Measurements from ENCODE around the gene PSME4. TPM values are rescaled to one million over a fixed set of nuclear protein-coding genes. Genes with fewer than 3 reads are reported as not detected.
A peak's percentile ranks its signal among the peaks of the same experiment; 100 is the strongest.

PSME4 gene
- total RNA-seq, 3 donors from 2014 or later: 42.6 to 45.0 (median 43.7) TPM

DNA sequence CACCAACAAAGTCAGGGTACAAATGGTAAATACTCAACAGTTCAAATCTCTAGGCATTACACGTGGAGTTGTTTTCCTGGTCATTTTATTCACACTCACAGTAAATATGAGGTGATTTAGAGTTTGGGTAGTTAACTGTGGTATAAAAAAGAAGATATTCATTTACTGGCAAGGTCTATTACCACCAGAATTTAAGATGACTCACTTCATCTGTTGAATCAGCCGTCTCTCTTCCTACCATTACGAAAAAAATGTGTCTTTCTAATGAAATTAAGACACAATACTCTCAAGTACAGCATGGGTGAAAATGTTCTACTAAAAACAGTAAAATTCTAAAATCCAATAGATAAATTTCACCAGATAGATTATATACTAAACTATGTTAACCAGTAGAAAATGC is 90.0 kb downstream of the PSME4 start:
- ATAC-seq: no peak

GRCh38 chr2:53877556-53877955 is 93.2 kb downstream of the PSME4 start:
- Mint-ChIP-seq H3K4me1 (ENCODE audit: low read depth) (peaks cover 4% of the 10 kb centered on the region), H3K4me3 (no peak overlapping the region), H3K36me3 (ENCODE audit: insufficient read depth) (peaks cover 47% of the 10 kb centered on the region), H3K9me3 (no peaks in the 10 kb centered on the region), H3K27me3 (ENCODE audit: low read depth) (no peaks in the 10 kb centered on the region)
- no peak for ATAC-seq
- no peak for DNase-seq

More for the DNA sequence above, 90.0 kb downstream of the PSME4 start:
- no peak for DNase-seq
- Mint-ChIP-seq H3K4me3 (no peak overlapping the region), H3K36me3 (ENCODE audit: insufficient read depth) (peaks cover 57% of the 10 kb centered on the region), H3K9me3 (no peaks in the 10 kb centered on the region), H3K4me1 (ENCODE audit: low read depth) (peaks cover 8% of the 10 kb centered on the region), H3K27me3 (ENCODE audit: low read depth) (no peaks in the 10 kb centered on the region)

DNA sequence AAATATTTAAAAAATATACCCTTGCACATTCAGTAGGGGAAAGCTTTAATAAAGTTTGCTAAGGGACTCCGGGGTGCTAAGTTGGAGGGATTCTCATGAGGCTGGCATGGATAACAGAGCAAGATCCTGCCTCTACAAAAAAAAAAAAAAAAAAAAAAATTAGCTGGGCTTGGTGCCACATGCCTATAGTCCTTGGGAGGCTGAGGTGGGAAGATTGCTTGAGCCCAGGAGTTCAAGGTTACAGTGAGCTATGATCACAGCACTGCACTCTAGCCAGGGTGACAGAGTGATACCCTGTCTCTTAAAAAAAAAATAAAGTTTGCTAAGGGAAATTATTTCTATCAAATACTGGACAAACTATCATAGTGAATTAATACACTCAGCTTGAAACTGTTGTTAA is 93.7 kb downstream of the PSME4 start:
- DNase-seq: no peak
- peaks cover 43% of the 10 kb centered on the region for H3K36me3 Mint-ChIP-seq (ENCODE audit: insufficient read depth)
- peaks cover 4% of the 10 kb centered on the region for H3K4me1 Mint-ChIP-seq (ENCODE audit: low read depth)
- no peak for ATAC-seq
- no peak overlapping the region for H3K4me3 Mint-ChIP-seq
- no peaks in the 10 kb centered on the region for H3K9me3 Mint-ChIP-seq
- no peaks in the 10 kb centered on the region for H3K27me3 Mint-ChIP-seq (ENCODE audit: low read depth)

DNA sequence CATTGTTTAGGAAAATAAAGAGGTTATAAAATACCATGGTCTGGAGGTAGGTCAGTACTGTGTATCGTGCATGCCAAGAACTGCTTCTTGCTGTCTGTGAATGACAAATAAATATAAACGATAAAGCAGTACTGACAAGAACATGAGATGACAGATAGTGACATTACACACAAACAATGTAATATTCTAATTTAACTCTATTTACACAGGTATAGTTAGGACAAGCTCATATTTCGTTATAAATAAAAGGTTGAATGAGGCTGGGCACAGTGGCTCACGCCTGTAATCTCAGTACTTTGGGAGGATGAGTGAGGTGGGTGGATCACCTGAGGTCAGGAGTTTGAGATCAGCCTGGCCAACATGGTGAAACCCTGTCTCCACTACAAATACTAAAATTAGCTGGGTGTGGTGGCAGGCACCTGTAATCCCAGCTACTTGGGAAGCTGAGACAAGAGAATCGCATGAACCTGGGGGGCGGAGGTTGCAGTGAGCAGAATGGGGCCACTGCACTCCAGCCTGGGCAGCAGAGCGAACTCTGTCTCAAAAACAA is 96.3 kb downstream of the PSME4 start:
- Mint-ChIP-seq H3K27me3 (ENCODE audit: low read depth) (no peaks in the 10 kb centered on the region), H3K4me3 (no peak overlapping the region), H3K9me3 (no peaks in the 10 kb centered on the region), H3K36me3 (ENCODE audit: insufficient read depth) (peaks cover 33% of the 10 kb centered on the region), H3K4me1 (ENCODE audit: low read depth) (no peaks in the 10 kb centered on the region)
- ATAC-seq: no peak
- no peak for DNase-seq

- ATAC-seq (no peak), DNase-seq (no peak)
- Mint-ChIP-seq H3K4me3 (no peak overlapping the region), H3K27me3 (ENCODE audit: low read depth) (no peaks in the 10 kb centered on the region), H3K4me1 (ENCODE audit: low read depth) (peaks cover 1% of the 10 kb centered on the region), H3K9me3 (no peaks in the 10 kb centered on the region), H3K36me3 (ENCODE audit: insufficient read depth) (peaks cover 27% of the 10 kb centered on the region)
These were observed 103.0 kb downstream of the PSME4 start for GRCh38 chr2:53867773-53868172.

- Mint-ChIP-seq H3K36me3 (ENCODE audit: insufficient read depth) (peaks cover 27% of the 10 kb centered on the region), H3K4me3 (no peak overlapping the region), H3K4me1 (ENCODE audit: low read depth) (peaks cover 5% of the 10 kb centered on the region), H3K9me3 (no peaks in the 10 kb centered on the region), H3K27me3 (ENCODE audit: low read depth) (no peaks in the 10 kb centered on the region)
- ATAC-seq (no peak), DNase-seq (no peak)
These were observed 103.6 kb downstream of the PSME4 start for GRCh38 chr2:53867169-53867568.

- Mint-ChIP-seq H3K36me3 (ENCODE audit: insufficient read depth) (peaks cover 32% of the 10 kb centered on the region), H3K27me3 (ENCODE audit: low read depth) (no peaks in the 10 kb centered on the region), H3K4me1 (ENCODE audit: low read depth) (peaks cover 9% of the 10 kb centered on the region), H3K4me3 (no peak overlapping the region), H3K9me3 (no peaks in the 10 kb centered on the region)
- ATAC-seq: no peak
- no peak for DNase-seq
These were observed 104.8 kb downstream of the PSME4 start for GRCh38 chr2:53865962-53866361.

DNA sequence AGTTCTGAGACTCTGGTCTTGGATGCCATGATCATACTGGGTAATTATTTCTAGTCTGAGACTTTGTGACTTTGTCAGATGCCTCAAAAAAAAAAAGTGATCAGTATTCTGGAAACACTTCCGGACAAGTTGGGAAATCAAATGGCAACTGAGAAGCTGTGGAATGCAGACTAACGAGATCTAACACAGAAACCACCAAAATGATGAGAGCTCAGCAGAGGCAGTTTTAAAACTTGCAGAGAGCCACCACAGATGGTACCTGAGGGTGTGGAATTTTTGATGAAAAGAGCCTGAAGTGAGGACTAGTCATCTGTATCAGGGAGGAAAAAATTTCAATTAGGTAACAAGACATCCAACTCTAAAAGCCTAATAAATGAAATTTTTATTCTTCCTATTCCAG is 105.5 kb downstream of the PSME4 start:
- Mint-ChIP-seq H3K27me3 (ENCODE audit: low read depth) (no peaks in the 10 kb centered on the region), H3K36me3 (ENCODE audit: insufficient read depth) (peaks cover 36% of the 10 kb centered on the region), H3K4me3 (no peak overlapping the region), H3K9me3 (no peaks in the 10 kb centered on the region), H3K4me1 (ENCODE audit: low read depth) (peaks cover 9% of the 10 kb centered on the region)
- ATAC-seq (no peak), DNase-seq (no peak)

- Mint-ChIP-seq H3K27me3 (ENCODE audit: low read depth) (no peaks in the 10 kb centered on the region), H3K4me1 (ENCODE audit: low read depth) (peaks cover 9% of the 10 kb centered on the region)
These were observed 107.1 kb downstream of the PSME4 start for GRCh38 chr2:53863538-53864227.

DNA sequence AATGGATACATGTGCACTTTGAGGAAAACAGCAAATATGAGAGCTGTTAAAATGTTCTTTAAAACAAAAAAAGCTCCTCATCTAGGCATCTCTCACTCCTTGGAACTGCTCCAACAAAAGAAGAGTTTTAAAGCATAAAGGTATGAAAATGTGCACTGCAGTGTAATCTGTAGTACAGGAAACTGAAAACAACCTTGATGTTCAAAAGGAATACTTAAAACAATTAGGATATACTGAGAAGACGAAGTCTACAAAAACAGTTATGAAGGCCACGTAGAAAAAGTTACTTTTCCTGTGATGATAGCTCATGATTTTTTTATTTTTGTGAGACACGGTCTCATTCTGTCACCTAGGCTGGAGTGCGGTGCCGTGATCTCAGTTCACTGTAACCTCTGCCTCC is 109.0 kb downstream of the PSME4 start:
- DNase-seq (no peak), ATAC-seq (no peak)
- H3K9me3 Mint-ChIP-seq: no peaks in the 10 kb centered on the region
- no peak overlapping the region for H3K4me3 Mint-ChIP-seq
- peaks cover 41% of the 10 kb centered on the region for H3K36me3 Mint-ChIP-seq (ENCODE audit: insufficient read depth)
- H3K27me3 Mint-ChIP-seq (ENCODE audit: low read depth): no peaks in the 10 kb centered on the region
- H3K4me1 Mint-ChIP-seq (ENCODE audit: low read depth): peaks cover 9% of the 10 kb centered on the region

More at GRCh38 chr2:53863538-53864227, 107.1 kb downstream of the PSME4 start:
- DNase-seq (no peak), ATAC-seq (no peak)
- H3K9me3 Mint-ChIP-seq: no peaks in the 10 kb centered on the region
- no peak overlapping the region for H3K4me3 Mint-ChIP-seq
- peaks cover 39% of the 10 kb centered on the region for H3K36me3 Mint-ChIP-seq (ENCODE audit: insufficient read depth)

DNA sequence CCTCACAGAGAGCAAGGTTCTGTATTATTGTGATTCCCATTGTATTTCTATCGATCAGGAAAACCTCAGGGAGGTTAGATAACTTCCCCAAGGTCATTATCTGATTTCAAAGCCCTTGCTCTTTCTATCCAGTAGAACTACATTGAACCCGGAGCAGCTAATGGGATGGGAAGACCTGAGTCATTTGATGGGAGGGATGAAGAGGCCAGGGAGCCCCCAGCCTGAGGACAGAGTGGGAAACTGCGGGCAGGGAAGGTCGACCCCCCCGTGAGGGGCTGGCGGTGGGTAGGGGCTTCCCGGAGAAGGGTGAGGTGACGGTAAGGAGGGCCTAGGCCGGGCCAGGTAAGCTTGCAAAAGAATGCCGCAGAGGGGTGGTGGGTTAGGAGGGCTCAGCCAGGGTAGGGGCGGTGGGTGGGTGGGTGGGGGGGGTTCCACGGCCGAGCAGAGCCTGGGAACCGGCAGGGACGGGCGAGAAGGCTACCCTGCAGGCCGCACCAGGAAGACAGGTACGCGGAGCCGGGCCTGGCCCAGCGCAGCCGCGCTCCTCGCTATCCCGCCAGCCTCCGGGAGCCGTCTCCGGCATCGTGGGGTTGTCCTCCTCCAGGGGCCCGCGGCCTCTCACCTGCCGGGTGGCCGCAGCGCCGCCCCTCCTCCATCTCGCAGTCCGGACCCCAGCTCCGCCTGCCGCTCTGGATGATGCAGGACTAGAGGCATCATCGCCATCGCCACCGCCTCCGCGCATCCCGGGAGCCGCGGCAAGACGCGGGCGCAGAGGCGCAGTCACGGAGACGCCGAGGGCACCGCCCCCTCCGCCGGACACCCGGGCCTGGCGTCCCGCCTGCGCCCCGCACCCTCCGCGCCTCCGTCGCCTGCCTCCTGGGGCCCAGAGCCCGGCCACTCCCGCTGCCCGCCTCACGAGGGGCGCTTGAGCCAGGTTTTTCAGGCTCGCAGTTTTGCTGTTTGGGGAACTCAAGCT is 111.3 kb downstream of the PSME4 start, which contains the start of gene GPR75:
GPR75 (minus strand) TSS at position 762 of the 976 bp plus-strand sequence. CDS start 5,211 bp downstream, outside the sequence.
- Mint-ChIP-seq H3K4me3 (no peak within 1 kb of the TSS), H3K4me1 (ENCODE audit: low read depth) (peaks cover 10% of the 10 kb centered on the region), H3K36me3 (ENCODE audit: insufficient read depth) (peaks cover 26% of the 10 kb centered on the region), H3K27me3 (ENCODE audit: low read depth) (no peaks in the 10 kb centered on the region), H3K9me3 (no peaks in the 10 kb centered on the region)
- DNase-seq (no peak), ATAC-seq (no peak)

GRCh38 chr2:53856272-53856671 is 114.5 kb downstream of the PSME4 start:
- H3K4me1 Mint-ChIP-seq (ENCODE audit: low read depth): peaks cover 4% of the 10 kb centered on the region

DNA sequence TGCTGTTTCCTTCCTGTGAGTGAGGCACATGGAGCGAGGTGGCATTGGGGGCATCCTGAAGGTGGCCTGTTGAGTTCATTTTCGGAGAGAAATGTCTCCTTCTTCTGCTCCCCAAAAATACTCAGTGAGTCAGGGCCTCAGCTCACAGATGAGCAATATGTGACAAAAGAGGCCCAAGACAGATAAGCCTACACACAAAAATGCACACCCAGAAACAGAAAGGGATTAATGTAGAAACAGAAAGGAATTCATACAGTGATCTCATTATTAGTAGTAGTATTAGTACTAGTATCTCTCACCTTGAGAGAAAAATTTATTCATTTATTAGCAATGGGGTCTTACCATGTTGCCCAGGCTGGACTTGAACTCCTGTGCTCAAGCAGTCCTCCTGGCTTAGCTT is 116.1 kb downstream of the PSME4 start:
- ATAC-seq: peak; percentile 48 to 70
- Mint-ChIP-seq H3K27me3 (ENCODE audit: low read depth) (no peaks in the 10 kb centered on the region), H3K4me3 (no peak overlapping the region), H3K9me3 (no peaks in the 10 kb centered on the region), H3K36me3 (ENCODE audit: insufficient read depth) (peaks cover 14% of the 10 kb centered on the region), H3K4me1 (ENCODE audit: low read depth) (peaks cover 4% of the 10 kb centered on the region)
- no peak for DNase-seq

More at GRCh38 chr2:53856272-53856671, 114.5 kb downstream of the PSME4 start:
- DNase-seq (no peak), ATAC-seq (no peak)
- H3K9me3 Mint-ChIP-seq: no peaks in the 10 kb centered on the region
- H3K27me3 Mint-ChIP-seq (ENCODE audit: low read depth): no peaks in the 10 kb centered on the region
- no peak overlapping the region for H3K4me3 Mint-ChIP-seq
- H3K36me3 Mint-ChIP-seq (ENCODE audit: insufficient read depth): peaks cover 21% of the 10 kb centered on the region

DNA sequence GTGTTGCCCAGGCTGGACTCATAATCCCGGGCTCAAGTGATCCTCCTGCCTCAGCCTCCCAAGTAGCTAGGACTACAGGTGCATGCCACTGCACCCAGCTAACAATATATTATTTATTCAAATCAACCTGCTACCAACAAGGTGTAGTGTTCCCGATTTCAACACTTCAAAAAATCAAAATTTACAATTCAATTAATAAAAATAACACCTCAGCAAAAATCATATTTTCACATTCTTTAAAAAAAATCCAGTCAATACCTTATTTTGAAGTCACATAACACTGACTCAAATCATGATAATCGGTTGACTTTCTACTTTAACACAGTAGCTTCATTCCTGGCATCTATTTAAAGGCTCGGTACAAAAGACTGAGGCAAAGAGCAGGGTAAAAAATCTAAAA is 118.3 kb downstream of the PSME4 start:
- Mint-ChIP-seq H3K27me3 (ENCODE audit: low read depth) (no peaks in the 10 kb centered on the region), H3K9me3 (no peaks in the 10 kb centered on the region), H3K4me1 (ENCODE audit: low read depth) (peaks cover 4% of the 10 kb centered on the region), H3K36me3 (ENCODE audit: insufficient read depth) (peaks cover 14% of the 10 kb centered on the region), H3K4me3 (no peak overlapping the region)
- DNase-seq (no peak), ATAC-seq (no peak)

All from activated T-cell treated with anti-CD3 and anti-CD28 coated beads, Interleukin-2, amount 50 U/mL, for 4 hours (primary cell).